ENCODE measurements around the gene CDC42BPA.
A peak's percentile ranks its signal among the peaks of the same experiment; 100 is the strongest.

CDC42BPA gene

DNA sequence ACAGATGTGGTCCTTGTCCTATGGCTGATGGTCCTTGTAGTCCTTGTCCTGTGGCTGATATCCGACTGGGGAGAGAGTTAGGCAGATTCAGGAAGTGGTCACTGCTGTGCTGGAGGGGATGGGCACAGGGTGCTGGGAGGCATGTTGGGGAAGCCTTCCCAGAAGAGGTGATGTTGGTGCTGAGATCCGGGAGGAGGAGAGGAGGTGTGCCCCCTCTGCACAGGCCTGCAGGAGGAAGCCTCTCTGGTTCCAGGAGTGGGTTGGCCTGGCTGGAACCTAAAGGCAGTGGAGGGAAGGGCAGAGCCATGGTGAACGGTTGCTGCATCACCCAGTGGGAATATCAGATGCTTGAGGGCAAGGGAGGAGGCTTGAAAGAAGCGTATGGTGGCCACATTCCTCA is 363.5 kb downstream of the CDC42BPA start:
- H3K9me3 Mint-ChIP-seq: peaks cover 2% of the 10 kb centered on the region
- DNase-seq (ENCODE audit: low spot score in 2 of 2) (no peak), ATAC-seq (no peak)
- H3K4me1 Mint-ChIP-seq: peaks cover 49% of the 10 kb centered on the region
- H3K36me3 Mint-ChIP-seq: no peaks in the 10 kb centered on the region
- H3K27ac Mint-ChIP-seq: peak overlapping the region; percentile 74
- no peak overlapping the region for H3K4me3 Mint-ChIP-seq

DNA sequence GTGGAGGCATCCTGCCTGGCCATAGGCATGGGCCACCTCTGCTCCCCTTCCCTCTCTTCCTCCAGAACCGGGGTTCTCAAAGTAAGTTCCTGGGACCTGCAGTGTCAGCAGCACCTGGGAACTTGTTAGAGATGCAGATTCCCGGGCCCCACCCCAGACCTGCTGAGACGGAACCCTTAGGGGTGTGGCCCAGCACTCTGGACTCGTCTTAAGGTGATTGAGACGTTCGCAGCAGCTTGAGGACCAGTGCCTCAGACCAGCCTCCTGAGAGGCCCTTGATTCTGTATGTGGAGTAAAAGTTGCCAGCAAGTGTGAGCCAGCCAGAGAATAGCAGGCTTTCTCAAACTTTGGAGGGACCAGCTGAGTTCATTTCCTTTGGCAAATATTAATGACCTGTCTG is 364.0 kb downstream of the CDC42BPA start:
- Mint-ChIP-seq H3K4me3 (no peak overlapping the region), H3K4me1 (peaks cover 47% of the 10 kb centered on the region), H3K9me3 (peaks cover 2% of the 10 kb centered on the region), H3K27ac (peak overlapping the region; percentile 74), H3K36me3 (no peaks in the 10 kb centered on the region)
- DNase-seq (ENCODE audit: low spot score in 2 of 2) (no peak), ATAC-seq (no peak)

DNA sequence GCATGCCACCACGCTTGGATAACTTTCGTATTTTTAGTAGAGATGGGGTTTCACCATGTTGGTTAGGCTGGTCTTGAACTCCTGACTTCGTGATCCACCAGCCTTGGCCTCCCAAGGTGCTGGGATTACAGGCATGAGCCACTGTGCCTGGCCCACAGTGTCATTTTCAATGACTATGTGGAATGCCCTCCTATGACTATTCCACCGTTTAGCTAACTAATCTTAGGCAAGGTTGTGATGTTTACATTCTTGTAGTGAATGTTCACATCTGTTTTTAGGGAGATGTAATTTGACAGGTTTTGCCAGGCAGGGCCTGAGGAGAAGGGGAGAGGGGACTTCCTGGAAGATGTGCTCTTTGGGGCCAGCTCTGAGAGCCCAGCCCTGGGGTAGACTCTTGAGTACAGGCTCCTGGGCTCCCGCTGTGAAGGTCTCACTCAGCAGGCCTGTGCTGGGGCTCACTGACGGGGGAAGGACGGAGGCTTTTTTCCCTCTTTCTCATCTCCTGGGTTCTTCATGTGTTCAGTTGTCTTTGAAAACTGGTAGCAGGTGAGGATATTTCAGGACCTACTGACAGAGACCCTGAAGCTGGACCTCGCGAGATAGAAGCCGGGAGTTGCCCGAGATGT is 365.0 kb downstream of the CDC42BPA start:
- ATAC-seq (no peak), DNase-seq (ENCODE audit: low spot score in 2 of 2) (no peak)
- Mint-ChIP-seq H3K4me3 (no peak overlapping the region), H3K9me3 (peaks cover 2% of the 10 kb centered on the region), H3K27ac (peak overlapping the region; percentile 71), H3K4me1 (peaks cover 48% of the 10 kb centered on the region), H3K36me3 (no peaks in the 10 kb centered on the region)

DNA sequence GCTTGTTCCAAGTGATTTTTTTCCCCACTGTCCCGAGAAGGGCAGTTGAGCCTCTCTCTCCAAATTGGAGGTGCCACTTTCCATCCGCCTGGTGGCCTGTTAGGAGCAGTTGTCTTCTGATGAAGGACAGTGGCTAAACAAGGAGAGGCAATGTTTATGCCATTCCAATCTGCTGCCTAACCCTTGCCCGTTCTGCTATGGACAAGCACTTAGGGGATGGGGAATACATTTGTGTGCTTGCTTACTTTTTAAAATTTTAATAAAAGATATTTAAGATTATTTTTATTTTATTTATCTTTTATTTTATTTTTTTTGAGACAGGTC is 366.2 kb downstream of the CDC42BPA start:
- no peak overlapping the region for H3K4me3 Mint-ChIP-seq
- ATAC-seq: no peak
- H3K36me3 Mint-ChIP-seq: no peaks in the 10 kb centered on the region
- no peak overlapping the region for H3K27ac Mint-ChIP-seq
- peaks cover 44% of the 10 kb centered on the region for H3K4me1 Mint-ChIP-seq
- peaks cover 2% of the 10 kb centered on the region for H3K9me3 Mint-ChIP-seq
- no peak for DNase-seq (ENCODE audit: low spot score in 2 of 2)

DNA sequence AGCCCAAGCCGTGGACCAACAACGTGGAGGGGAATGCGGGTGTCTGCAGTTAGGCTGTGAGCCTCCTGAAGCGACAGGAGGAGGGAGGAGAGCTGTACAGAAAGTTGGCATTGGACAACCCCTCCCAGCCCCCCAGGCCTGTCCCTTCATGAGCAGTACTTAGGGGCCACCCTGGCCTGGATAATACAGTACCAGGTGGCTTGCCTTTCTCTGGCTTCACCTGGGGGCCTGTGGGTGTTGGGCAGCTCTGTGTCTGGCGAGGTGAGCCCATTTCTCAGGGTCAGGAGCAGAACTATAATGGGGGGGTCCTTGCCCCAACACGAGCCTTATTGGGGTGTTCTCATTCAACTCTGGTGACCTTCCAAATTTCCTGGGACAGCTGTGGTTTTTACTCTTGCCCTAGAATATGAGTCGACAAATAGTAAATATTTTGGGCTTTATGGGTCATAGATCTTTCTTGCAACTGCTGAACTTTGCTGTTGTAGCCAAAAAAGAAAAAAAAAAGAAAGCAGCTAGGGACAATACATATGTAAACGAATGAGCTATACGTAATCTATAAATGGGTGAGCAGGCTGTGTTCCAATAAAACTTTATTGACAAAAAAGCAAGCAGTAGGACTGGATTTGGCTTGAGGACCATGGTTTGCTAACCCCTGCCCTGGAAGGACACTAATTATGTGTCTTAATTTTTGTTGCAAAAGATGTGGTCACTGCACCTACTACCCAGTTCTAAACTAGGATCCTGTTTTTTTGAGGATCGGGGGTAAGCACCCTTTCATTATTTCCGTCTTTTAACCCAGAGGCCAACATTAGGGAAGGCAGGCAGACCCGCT is 366.8 kb downstream of the CDC42BPA start:
- no peaks in the 10 kb centered on the region for H3K9me3 Mint-ChIP-seq
- H3K27ac Mint-ChIP-seq: peak overlapping the region; percentile 78
- DNase-seq (ENCODE audit: low spot score in 2 of 2) (no peak), ATAC-seq (no peak)
- H3K4me1 Mint-ChIP-seq: peaks cover 47% of the 10 kb centered on the region
- H3K36me3 Mint-ChIP-seq: no peaks in the 10 kb centered on the region
- no peak overlapping the region for H3K4me3 Mint-ChIP-seq

DNA sequence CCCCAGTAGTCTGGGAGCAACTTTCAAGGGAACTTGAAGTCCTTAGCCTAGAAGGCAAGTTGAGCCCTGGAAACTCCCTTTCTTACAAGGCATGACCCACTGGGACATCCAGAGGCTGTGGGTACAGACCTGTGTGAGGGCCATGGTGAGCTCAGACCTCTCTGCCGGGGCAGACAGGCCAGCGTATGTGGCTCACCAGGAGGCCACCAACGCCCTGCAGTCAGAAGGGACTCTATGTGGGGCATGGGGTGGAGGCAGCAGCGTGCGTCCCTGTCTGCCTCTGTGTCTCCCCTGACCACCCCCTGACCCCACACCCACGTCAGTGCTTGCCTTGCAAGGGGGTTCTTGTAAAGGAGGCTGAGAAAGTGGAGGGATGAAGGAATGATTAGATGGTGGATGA is 367.4 kb downstream of the CDC42BPA start:
- Mint-ChIP-seq H3K36me3 (no peaks in the 10 kb centered on the region), H3K27ac (peak overlapping the region; percentile 78), H3K9me3 (no peaks in the 10 kb centered on the region), H3K4me3 (no peak overlapping the region), H3K4me1 (peaks cover 54% of the 10 kb centered on the region)
- ATAC-seq: peak; percentile 37
- no peak for DNase-seq (ENCODE audit: low spot score in 2 of 2)

DNA sequence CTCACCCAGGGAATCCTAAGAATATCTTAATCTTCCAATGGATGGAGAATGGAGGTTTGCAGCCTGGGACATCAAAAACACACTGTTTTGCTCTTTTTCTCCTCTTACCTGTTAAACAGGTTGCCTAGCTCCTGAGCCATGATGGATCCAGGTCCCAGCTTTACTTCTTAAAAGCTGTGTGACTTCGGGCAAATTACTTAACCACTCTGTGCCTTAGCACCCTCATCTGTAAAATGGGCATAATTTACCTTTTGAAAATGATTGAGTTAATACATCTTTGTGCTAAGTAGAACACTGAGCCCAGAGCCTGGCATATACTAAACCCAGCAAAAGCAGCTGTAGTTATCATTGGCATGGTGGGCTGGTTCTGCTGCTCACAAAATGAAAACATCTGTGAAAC is 368.0 kb downstream of the CDC42BPA start:
- ATAC-seq (no peak), DNase-seq (ENCODE audit: low spot score in 2 of 2) (no peak)
- peak overlapping the region; percentile 78 for H3K27ac Mint-ChIP-seq
- peaks cover 54% of the 10 kb centered on the region for H3K4me1 Mint-ChIP-seq
- H3K4me3 Mint-ChIP-seq: no peak overlapping the region
- H3K9me3 Mint-ChIP-seq: no peaks in the 10 kb centered on the region
- no peaks in the 10 kb centered on the region for H3K36me3 Mint-ChIP-seq

DNA sequence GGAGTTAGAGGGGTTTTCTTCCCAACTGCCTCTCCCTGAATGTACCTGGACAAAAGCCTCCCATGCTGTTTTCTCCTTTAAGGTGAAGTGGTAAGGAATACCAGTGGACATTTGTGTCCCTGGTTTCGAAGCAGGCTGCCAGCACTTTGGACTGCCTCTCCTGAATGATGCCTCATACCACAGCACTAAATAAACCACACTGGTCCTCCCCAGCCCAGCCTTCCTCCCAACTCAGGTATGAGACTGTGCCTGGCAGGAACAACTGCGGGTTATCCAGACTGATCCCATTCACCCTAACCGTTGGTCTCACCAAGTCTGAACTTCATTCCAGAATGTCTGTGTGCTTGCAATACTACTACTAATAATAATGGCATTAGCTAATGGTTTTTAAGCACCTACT is 368.9 kb downstream of the CDC42BPA start:
- Mint-ChIP-seq H3K27ac (peak overlapping the region; percentile 3), H3K4me1 (peaks cover 54% of the 10 kb centered on the region), H3K9me3 (no peaks in the 10 kb centered on the region), H3K36me3 (no peaks in the 10 kb centered on the region), H3K4me3 (no peak overlapping the region)
- ATAC-seq: no peak
- DNase-seq (ENCODE audit: low spot score in 2 of 2): no peak

DNA sequence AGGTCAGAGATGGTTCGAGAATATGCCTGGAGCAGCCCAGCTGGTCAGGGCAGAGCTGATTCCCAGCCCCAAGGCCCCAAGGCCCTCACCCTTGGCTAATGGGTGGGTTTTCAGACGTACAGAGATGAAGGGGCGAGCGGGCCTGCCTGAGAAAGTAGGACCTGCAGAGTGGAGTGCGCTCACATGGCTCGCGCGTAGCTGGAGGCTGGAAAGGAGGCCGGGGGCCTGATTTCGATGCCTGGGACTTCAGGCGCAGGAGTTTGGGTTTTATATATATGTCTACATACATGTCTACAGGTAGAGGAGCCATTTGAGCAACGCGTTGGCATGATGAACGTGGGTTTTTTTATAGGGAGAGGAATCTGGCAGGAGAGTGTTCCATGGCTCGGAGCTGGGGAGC is 369.3 kb downstream of the CDC42BPA start:
- Mint-ChIP-seq H3K27ac (peak overlapping the region; percentile 3), H3K36me3 (no peaks in the 10 kb centered on the region), H3K4me3 (no peak overlapping the region), H3K9me3 (no peaks in the 10 kb centered on the region), H3K4me1 (peaks cover 57% of the 10 kb centered on the region)
- DNase-seq (ENCODE audit: low spot score in 2 of 2) (no peak), ATAC-seq (no peak)

DNA sequence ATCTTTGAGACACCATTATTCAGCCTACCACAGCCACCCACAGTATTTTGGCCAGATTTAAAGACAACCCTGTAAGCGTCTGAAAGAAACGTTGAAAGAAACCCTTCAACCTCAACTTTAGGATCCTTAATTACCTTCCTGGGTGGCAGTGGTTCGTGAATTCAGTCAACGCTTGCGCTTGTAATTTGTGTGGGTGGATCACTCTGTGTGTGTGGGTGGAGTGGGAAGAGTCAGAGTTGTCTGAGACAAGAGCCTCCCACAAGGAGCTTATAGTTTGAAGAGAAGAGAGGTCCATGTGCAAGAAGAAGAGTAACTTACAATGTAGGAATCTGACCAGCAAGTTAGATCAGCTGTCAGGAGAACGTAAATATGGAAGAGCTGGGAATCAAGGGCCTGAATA is 369.8 kb downstream of the CDC42BPA start:
- ATAC-seq (no peak), DNase-seq (ENCODE audit: low spot score in 2 of 2) (no peak)
- H3K9me3 Mint-ChIP-seq: no peaks in the 10 kb centered on the region
- H3K36me3 Mint-ChIP-seq: no peaks in the 10 kb centered on the region
- no peak overlapping the region for H3K4me3 Mint-ChIP-seq
- peaks cover 62% of the 10 kb centered on the region for H3K4me1 Mint-ChIP-seq
- H3K27ac Mint-ChIP-seq: peak overlapping the region; percentile 3

DNA sequence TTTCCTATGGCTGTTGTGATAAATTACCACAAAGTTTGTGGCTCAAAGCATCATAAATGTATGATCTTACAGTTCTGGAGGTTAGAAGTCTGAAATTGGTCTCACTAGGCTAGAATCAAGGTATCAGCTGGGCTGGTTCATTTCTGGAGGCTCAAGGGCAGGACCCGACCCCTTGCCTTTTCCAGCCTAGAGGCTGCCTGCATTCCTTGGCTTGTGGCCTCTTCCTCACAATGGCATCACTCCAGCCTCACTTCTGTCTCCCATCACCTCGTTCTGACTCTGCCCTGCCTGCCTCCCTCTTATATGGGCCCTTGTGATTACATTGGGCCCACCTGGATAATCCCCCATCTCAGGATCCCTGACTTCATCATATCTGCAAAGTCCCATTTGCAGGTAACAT is 370.2 kb downstream of the CDC42BPA start:
- Mint-ChIP-seq H3K4me1 (peaks cover 62% of the 10 kb centered on the region), H3K4me3 (no peak overlapping the region)

DNA sequence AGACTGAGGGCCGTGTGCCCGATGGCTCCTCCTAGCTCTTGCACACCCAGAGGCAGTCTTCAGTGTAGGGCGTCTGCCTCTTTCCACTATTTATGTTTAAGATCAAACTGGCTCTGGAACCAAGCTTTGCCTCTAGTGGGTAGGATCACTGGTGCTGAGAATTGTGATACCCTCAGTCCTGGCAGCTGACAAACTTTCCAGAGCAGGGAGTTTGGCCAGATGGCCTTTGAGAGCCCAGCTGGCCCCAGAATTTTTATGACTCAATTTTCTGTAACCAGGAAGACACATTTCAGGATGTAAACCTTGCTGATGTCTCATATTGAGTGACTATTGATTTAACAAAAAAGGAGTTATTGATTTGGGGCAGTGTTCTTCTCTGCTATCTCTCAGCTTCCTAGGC is 371.5 kb downstream of the CDC42BPA start:
- DNase-seq (ENCODE audit: low spot score in 2 of 2) (no peak), ATAC-seq (no peak)
- no peaks in the 10 kb centered on the region for H3K9me3 Mint-ChIP-seq
- H3K4me3 Mint-ChIP-seq: no peak overlapping the region
- no peaks in the 10 kb centered on the region for H3K36me3 Mint-ChIP-seq
- peaks cover 73% of the 10 kb centered on the region for H3K4me1 Mint-ChIP-seq
- H3K27ac Mint-ChIP-seq: no peak overlapping the region

More for the DNA sequence above, 370.2 kb downstream of the CDC42BPA start:
- Mint-ChIP-seq H3K9me3 (no peaks in the 10 kb centered on the region), H3K27ac (no peak overlapping the region), H3K36me3 (no peaks in the 10 kb centered on the region)
- ATAC-seq (no peak), DNase-seq (ENCODE audit: low spot score in 2 of 2) (no peak)

DNA sequence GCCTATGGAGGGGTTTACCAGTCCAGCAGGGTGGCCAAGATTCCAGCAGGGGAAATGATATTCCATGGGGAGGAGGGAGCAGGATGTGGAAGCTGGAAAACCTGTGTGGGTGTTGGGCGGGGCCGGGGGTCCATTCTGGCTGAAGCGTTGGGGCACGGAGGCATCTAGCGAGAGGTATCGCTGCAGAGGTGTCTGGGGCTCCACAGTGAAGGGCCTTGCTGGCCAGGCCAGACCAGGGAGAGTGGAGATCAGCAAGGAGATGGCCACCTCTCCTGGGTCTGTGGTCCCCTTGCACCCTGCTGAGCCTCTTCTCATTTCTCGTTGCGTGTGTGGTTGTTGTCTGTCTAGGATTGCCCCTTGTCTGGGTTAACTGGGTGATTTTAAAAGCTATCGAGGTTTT is 372.0 kb downstream of the CDC42BPA start:
- H3K27ac Mint-ChIP-seq: peak overlapping the region; percentile 62
- ATAC-seq: no peak
- H3K36me3 Mint-ChIP-seq: no peaks in the 10 kb centered on the region
- DNase-seq (ENCODE audit: low spot score in 2 of 2): no peak
- peaks cover 74% of the 10 kb centered on the region for H3K4me1 Mint-ChIP-seq
- no peak overlapping the region for H3K4me3 Mint-ChIP-seq
- H3K9me3 Mint-ChIP-seq: no peaks in the 10 kb centered on the region

DNA sequence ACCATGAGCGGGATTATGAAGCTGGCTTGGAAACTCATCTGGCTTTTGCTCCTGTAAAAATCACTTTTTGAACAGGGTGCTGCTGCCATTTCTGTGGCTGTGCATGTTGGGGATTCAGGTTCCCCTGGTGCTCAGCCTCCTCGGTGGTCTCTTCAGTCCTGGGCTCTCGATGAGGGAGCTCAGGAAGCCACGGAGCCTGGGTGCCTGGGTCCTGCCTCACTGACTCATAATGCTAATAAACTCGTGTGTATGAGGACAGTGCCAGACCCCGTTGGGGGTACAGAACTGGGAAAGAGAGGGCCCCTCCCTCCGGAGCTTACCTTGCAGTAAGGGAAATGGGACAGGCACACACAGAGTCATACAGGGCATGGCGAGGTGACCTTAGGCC is 372.4 kb downstream of the CDC42BPA start:
- Mint-ChIP-seq H3K4me3 (no peak overlapping the region), H3K36me3 (peaks cover 4% of the 10 kb centered on the region), H3K4me1 (peaks cover 74% of the 10 kb centered on the region), H3K9me3 (no peaks in the 10 kb centered on the region), H3K27ac (peak overlapping the region; percentile 62)
- DNase-seq (ENCODE audit: low spot score in 2 of 2) (no peak), ATAC-seq (no peak)

DNA sequence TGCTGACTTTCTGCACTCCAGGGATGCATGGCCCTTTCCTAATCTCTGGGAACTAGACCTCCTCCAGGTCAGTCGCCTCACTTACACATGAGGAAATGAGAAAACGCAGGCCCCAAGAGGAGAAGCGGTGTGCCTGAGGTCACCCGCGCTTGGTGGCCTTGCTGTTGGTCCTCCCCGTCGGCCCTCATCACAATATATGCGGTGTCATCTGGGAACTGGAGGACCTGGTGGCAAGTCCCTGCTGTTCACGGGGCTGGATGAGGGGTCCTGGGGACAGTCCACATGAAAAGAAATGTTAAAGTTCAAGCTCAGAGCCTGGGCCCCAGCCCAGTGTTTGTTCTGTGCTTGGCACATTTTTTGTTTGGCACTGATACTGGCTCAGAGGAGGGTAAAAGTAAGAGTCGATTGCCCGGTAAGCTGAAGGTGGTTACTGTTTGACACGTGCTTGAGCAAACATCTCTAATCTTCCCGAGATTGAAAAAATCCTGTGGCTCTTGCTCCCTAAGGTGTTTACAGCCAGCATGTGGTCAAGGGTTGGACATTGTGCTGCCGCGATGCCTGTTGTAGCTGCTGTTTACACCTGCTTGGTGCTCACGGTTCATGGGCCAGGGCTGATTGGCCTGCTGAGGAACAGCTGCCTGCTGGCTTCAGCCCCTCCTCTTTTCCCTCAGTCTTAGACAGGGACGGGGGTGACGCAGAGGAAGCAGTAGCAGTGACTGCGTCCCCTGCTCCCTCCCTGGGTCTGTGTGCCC is 373.0 kb downstream of the CDC42BPA start:
- H3K27ac Mint-ChIP-seq: peak overlapping the region; percentile 62
- H3K36me3 Mint-ChIP-seq: peaks cover 8% of the 10 kb centered on the region
- peaks cover 75% of the 10 kb centered on the region for H3K4me1 Mint-ChIP-seq
- no peak overlapping the region for H3K4me3 Mint-ChIP-seq
- DNase-seq (ENCODE audit: low spot score in 2 of 2): no peak
- ATAC-seq: no peak
- H3K9me3 Mint-ChIP-seq: no peaks in the 10 kb centered on the region

DNA sequence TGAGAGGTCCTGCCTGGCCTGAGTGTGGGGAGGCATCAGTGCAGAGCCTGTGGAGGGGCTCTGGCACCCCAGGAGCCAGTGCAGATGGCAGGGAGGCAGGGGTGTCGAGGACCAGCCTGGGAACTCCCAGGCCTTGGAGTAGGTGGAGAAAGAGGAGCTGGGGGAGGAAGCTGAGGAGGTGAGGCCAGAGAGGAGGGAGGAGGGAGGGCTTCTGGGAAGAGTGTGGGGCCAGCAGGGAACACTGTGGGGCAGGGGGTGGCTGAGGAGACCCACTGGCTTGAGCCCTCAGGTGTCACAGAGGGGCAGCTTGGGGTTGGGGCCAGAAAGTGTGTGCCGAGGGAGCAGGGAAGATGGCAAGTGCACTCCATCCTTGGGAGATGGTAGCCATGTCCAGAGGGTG is 374.4 kb downstream of the CDC42BPA start:
- peaks cover 21% of the 10 kb centered on the region for H3K36me3 Mint-ChIP-seq
- no peak overlapping the region for H3K4me3 Mint-ChIP-seq
- H3K9me3 Mint-ChIP-seq: no peaks in the 10 kb centered on the region
- peaks cover 70% of the 10 kb centered on the region for H3K4me1 Mint-ChIP-seq
- peak overlapping the region; percentile 75 for H3K27ac Mint-ChIP-seq
- DNase-seq (ENCODE audit: low spot score in 2 of 2) (no peak), ATAC-seq (no peak)
